HG03103 (cell line): ENCODE results near the gene SPPL2B.
"Not testable (repeated sequence)": the region's sequence is repeated elsewhere in the genome, so short reads cannot be mapped to it uniquely, and the experiment has no call there.

Experiments
- ATAC-seq: cut with Tn5 transposase; IDR thresholded peaks from one replicate; pipeline ENCODE4 v1.9.1; 2021; ENCODE audit warnings: low read depth; ENCODE audit not compliant: unreplicated experiment

The SPPL2B gene

DNA sequence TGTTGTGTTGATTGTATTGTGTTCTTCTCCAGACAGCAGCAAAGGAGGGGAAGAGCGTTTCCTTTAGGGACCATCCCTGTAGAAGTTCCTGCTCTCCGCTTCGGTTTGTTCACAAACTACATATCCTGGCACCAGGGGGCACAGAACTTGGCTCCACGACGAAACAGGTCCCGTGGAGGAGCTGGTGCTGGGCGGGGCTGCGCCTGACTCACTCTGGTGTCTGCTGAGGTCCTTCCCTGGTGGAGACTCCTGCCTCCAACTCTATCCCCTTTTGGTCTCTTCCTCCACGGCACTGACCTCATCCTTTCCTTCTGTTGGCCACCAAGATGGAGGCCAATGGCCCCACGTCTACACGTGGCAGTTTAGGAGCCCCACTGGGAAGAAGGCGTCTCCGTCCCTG is 46.3 kb downstream of the SPPL2B start:
- no peak for ATAC-seq

DNA sequence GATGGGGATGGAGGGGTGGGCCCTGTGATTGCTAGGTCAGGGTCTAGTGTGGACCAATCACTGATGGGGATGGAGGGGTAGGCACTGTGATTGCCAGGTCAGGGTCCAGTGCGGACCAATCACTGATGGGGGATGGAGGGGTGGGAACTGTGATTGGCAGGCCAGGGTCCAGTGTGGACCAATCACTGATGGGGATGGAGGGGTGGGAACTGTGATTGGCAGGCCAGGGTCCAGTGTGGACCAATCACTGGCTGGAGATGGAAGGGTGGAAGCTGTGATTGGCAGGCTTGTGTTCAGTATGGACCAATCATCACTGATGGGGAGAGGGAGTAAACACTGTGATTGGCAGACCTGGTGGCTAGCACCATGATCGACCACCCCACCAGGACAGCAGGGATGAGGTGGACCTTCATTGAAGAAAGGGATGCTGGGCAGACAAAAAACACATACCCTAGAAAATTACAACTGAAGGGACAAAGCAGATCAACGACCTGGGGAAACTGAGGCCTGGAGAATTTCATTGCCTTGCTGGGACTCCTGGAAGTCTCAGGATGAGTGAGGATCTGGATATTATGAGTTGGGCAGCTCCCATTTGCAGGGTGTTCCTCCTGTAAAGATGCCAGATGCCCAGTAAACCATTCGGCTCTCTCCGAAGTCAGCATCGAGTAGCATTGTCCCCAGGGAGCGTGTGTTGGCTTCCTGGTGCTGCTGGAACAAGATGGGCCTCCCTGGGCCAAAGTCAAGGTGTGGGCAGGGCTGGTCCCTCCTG is 47.1 kb downstream of the SPPL2B start:
- no peak for ATAC-seq

DNA sequence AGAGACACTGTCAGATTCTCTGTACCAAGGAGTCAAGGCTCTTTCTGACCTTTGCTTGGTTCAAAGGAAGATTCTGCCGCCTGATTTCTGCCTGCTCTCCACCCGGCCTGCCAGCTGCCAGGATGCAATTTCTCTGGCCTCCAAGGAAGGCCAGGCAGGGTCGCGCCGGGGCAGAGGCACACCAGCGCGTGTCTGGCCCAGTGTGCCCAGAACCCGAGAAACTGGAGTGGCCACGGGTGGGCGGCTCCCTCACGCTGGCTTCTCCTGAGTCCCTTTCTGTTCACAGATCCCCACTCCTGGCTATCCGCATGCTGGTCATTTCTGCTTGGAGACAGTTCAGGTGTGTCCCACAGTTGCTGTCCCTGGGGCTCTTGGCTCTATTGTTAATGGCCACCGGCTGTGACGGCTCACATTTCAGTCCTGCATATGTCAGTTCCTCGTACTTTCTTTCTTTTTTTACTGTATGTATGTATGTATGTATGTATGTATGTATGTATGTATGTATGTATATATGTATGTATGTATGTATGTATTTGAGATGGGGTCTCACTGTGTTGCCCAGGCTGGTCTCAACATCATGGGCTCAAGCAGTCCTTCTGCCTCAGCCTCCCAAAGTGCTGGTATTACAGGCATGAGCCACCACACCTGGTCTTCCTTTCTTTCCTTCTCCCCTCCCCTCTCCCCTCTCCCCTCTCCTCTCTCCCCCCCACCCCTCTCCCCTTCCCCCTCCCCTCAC is 48.5 kb downstream of the SPPL2B start:
- ATAC-seq: no peak

DNA sequence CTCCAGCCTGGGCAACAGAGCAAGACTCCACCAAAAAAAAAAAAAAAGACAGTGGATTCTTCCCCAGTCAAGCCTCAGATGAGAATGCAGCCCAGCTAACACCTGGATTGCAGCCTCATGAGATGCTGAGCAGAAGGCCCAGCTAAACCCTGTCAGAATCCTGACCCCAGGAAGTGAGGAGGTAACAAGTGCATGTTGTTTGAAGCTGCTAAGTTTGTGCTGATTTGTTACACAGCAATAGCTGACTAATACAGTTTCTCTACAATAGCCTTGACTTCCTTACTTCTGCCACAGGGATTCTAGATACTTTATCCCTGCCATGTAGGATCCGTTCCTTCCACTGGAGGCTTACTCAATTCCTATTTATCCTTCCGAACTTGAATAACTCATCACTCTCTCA is 52.1 kb downstream of the SPPL2B start:
- no peak for ATAC-seq

- no peak for ATAC-seq
These were observed 52.8 kb downstream of the SPPL2B start for GRCh38 chr19:2381148-2381820.

DNA sequence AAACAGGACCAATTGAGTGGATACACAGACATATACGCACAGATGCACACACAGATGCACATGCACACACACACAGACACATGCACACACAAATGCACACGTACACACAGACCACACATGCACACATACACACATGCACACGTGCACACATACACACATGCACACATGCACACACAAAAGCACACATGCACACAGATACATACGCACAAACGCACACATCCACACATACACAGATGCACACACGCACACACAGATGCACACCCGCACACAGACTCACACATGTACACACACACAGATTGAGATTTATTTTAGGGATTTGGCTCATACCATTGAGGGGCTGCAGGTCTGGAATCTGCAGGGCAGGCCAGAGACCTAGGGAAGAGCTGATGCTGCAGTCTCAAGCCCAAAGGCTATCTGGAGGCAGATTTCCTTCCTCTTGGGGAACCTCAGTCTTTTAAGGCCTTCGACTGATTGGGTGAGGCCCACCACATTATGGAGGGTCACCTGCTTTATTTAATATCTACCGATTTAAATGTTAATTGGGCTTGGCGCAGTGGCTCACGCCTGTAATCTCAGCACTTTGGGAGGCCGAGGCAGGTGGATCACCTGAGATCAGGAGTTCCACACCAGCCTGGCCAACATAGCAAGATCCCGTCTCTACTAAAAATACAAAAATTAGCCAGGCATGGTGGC is 54.2 kb downstream of the SPPL2B start:
- ATAC-seq: no peak

DNA sequence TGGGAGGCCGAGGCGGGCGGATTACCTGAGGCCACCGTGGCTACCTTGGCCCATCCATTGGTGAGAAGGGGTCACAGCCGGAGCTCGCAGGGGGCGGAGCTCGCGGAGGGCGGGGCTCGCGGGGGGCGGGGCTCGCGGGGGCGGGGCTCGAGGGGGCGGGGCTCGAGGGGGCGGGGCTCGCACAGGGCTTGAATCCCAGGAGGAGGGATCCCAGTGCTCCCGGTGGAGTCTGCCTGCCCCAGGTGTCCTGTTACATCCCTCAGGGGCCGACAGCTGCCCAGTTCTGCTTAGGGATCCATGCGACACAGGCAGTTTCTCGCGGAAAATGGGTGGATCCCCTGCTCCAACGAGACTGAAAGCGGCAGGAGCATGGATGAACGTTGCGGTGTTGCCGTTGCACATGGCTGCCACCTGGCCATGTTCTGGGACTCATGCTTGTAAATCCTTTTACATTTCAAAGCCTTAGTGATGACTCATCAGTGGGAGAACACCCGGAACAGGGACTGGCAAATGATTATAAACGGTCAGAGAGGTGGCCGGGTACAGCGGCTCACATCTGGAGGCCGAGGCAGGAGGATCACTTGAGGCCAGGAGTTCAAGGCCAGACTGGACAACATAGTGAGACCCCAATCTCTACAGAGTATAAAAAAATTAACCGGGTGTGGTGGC is 56.7 kb downstream of the SPPL2B start:
- ATAC-seq: no peak

DNA sequence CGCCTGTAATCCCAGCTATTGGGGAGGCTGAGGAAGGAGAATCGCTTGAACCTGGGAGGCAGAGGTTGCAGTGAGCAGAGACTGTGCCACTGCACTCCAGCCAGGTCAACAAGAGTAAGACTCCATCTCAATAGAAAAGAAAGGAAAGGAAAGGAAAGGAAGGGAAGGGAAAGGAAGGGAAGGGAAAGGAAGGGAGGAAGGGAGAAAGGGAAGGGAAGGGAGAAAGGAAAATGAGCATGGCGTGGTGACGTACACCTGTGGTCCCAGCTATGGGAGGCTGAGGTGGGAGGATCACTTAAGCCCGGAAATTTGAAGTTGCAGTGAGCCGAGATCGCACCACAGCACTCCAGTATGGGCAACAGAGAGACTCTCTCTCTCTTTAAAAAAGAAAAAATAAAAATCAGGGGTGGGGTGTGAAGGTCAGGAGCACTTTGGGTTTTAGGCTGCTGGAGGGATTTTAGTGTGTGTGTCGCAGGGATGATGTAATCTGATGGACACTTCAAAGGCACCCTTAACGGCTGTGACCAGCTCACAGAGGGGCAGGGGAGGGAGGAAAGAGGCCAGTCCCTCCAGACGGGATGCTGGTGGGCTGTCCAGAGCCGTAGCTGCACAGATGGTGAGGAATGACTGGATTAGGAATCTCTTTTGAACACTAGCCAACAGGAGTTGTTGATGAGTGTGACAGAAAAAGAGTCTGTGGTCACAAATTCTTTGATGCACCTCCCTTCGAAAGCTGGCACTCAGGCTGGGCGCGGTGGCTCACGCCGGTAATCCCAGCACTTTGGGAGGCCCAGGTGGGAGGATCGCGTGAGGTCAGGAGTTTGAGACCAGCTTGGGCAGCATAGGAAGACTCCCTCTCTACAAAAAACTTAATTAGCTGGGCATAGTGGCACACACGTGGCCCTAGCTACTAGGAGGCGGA is 59.1 kb downstream of the SPPL2B start:
- ATAC-seq: no peak

- ATAC-seq: no peak
These were observed 61.1 kb downstream of the SPPL2B start for GRCh38 chr19:2389594-2389993.

GRCh38 chr19:2391118-2391725 is 62.7 kb downstream of the SPPL2B start:
- ATAC-seq: no peak

DNA sequence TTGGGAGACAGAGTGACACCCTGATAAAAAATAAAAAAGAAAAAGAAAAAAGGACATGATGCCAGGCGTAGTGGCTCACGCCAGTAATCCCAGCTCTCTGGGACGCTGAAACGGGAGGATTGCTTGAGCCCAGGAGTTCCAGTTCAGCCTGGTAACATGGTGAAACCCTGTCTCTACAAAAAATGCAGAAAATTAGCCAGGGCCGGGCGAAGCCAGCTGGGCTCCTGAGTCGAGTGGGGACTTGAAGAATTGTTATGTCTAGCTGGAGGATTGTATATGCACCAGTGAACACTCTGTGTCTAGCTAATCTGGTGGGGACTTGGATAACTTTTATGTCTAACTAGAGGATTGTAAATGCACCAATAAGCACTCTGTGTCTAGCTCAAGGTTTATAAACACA is 63.9 kb downstream of the SPPL2B start:
- ATAC-seq: no peak

- ATAC-seq: not testable (repeated sequence)
These were observed 64.4 kb downstream of the SPPL2B start for GRCh38 chr19:2392899-2393298.

- ATAC-seq: no peak
These were observed 65.6 kb downstream of the SPPL2B start for GRCh38 chr19:2394054-2394441.

- ATAC-seq: no peak
These were observed 66.2 kb downstream of the SPPL2B start for GRCh38 chr19:2394442-2395292.

DNA sequence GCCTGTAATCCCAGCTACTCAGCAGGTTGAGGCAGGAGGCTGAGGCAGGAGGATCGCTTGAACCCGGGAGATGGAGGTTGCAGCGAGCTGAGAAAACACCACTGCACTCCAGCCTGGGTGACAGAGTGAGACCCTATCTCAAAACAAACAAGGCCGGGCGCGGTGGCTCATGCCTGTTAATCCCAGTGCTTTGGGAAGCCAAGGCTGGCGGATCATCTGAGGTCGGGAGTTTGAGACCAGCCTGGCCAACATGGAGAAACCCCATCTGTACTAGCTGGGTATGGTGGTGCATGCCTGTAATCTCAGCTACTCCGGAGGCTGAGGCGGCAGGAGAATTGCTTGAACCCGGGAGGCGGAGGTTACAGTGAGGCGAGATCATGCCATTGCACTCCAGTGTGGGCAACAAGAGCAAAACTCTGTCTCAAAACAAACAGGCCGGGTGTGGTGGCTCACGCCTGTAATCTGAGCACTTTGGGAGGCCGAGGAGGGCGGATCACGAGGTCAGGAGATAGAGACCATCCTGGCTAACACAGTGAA is 66.9 kb downstream of the SPPL2B start:
- not testable (repeated sequence) for ATAC-seq

DNA sequence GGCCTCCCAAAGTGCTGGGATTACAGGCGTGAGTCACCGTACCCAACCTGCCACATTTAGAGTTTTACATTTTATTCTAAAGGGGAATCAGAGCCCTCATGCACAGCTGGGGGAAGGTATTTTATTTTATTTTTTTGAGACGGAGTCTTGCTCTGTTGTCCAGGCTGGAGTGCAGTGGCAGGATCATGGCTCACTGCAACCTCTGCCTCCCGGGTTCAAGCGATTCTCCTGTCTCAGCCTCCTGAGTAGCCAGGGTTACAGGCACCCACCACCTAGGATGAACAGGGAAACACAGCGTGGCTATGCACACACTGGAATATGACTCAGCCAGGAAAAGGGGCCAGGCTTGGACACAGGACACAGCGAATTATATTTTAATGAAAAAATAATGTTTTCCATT is 68.7 kb downstream of the SPPL2B start:
- not testable (repeated sequence) for ATAC-seq

- no peak for ATAC-seq
These were observed 70.3 kb downstream of the SPPL2B start for GRCh38 chr19:2398735-2399305.
